HepG2 (cell line): ENCODE data around the gene PET100. TPM values are rescaled to one million over a fixed set of nuclear protein-coding genes. Genes with fewer than 3 reads are reported as not detected.
A peak's percentile ranks its signal among the peaks of the same experiment; 100 is the strongest.

Experiments used
- ARNTL ChIP-seq: sonication (generic); formaldehyde crosslinking; IDR thresholded peaks from 2 replicates; pipeline ENCODE4 v1.4.0; 2020; ENCODE audit warnings: mild to moderate bottlenecking, missing genetic modification reagents
- CENPT ChIP-seq: sonication (generic); formaldehyde crosslinking; IDR thresholded peaks from 2 replicates; pipeline ENCODE4 v1.8.0; 2022; ENCODE audit warnings: low read depth, mild to moderate bottlenecking, moderate library complexity, missing genetic modification reagents
- CHCHD3 ChIP-seq: sonication (generic); formaldehyde crosslinking; IDR thresholded peaks from 2 replicates; pipeline ENCODE4 v1.8.0; 2022; ENCODE audit warnings: mild to moderate bottlenecking, missing genetic modification reagents, moderate library complexity
- FOXO1 ChIP-seq: sonication (generic); formaldehyde crosslinking; IDR thresholded peaks from 2 replicates; pipeline ENCODE4 v1.4.0; 2020; ENCODE audit warnings: missing genetic modification reagents
- HES4 ChIP-seq: sonication (generic); formaldehyde crosslinking; IDR thresholded peaks from 2 replicates; pipeline ENCODE4 v1.9.0; 2021; ENCODE audit warnings: mild to moderate bottlenecking, missing genetic modification reagents, borderline replicate concordance
- KAT8 ChIP-seq: IDR thresholded peaks from 2 replicates; pipeline ENCODE4 v1.6.1; 2016; ENCODE audit warnings: missing genetic modification reagents, missing compliant biosample characterization
- PAX8 ChIP-seq: sonication (generic); formaldehyde crosslinking; IDR thresholded peaks from 2 replicates; pipeline ENCODE4 v1.8.0; 2022; ENCODE audit warnings: mild to moderate bottlenecking, missing genetic modification reagents, borderline replicate concordance
- RNF2 ChIP-seq: fragments of 450-650 bp; conservative IDR thresholded peaks from 2 replicates; pipeline ENCODE4 v1.6.1; 2016; ENCODE audit warnings: low read depth
- SIX1 ChIP-seq: sonication (generic); formaldehyde crosslinking; IDR thresholded peaks from 2 replicates; pipeline ENCODE4 v1.4.0; 2020; ENCODE audit warnings: missing genetic modification reagents, borderline replicate concordance
- THAP11 ChIP-seq: IDR thresholded peaks from 2 replicates; pipeline ENCODE4 v1.6.1; 2016; ENCODE audit warnings: missing biosample characterization, missing genetic modification reagents
- YY1 ChIP-seq: IDR thresholded peaks from 2 replicates; pipeline ENCODE4 v1.6.1; 2011; ENCODE audit warnings: low read length, low read depth, moderate library complexity, mild to moderate bottlenecking; ENCODE audit not compliant: insufficient read depth, insufficient replicate concordance
- ZNF235 ChIP-seq: sonication (generic); formaldehyde crosslinking; IDR thresholded peaks from 2 replicates; pipeline ENCODE4 v1.8.1; 2023; ENCODE audit warnings: mild to moderate bottlenecking, missing genetic modification reagents, borderline replicate concordance
- ZNF274 ChIP-seq: sonication (generic); formaldehyde crosslinking; IDR thresholded peaks from 2 replicates; pipeline ENCODE4 v1.5.1; 2020; ENCODE audit warnings: mild to moderate bottlenecking, missing genetic modification reagents
- ZNF333 ChIP-seq: sonication (generic); formaldehyde crosslinking; IDR thresholded peaks from 2 replicates; pipeline ENCODE4 v1.4.0; 2020; ENCODE audit warnings: mild to moderate bottlenecking, missing genetic modification reagents, borderline replicate concordance
- ZNF605 ChIP-seq: sonication (generic); formaldehyde crosslinking; IDR thresholded peaks from 2 replicates; pipeline ENCODE4 v1.8.0; 2022; ENCODE audit warnings: mild to moderate bottlenecking, missing genetic modification reagents
- ZNF768 ChIP-seq: sonication (generic); formaldehyde crosslinking; IDR thresholded peaks from 2 replicates; pipeline ENCODE4 v1.4.0; 2020; ENCODE audit warnings: missing genetic modification reagents
- ZNF839 ChIP-seq: sonication (generic); formaldehyde crosslinking; IDR thresholded peaks from 2 replicates; pipeline ENCODE4 v1.4.0; 2020; ENCODE audit warnings: missing genetic modification reagents, mild to moderate bottlenecking, borderline replicate concordance
- polyA plus RNA-seq, 8 experiments: library from polyadenylated mRNA; depleted of rRNA in 3 of 8; stranded (reverse) in 7 of 8; unstranded in 1 of 8; fragments of >200 nt; fragmentation: Illumina TruSeq in 4 of 8; extraction: Trizol in 4 of 8; gene quantifications; 2 replicates each; pipeline versions ENCODE4 v1.2.1 to v1.2.3, GENCODE V29; 2011 to 2016; ENCODE audit warnings: low read depth in 4 of 8, missing spikeins in 1 of 8, mixed read lengths in 1 of 8; ENCODE audit not compliant: insufficient read depth in 1 of 8
- total RNA-seq, 5 experiments: library from RNA; depleted of rRNA; stranded (reverse); fragments of >200 nt; fragmentation: Illumina TruSeq; extraction: Trizol; gene quantifications; 2 replicates each; pipeline ENCODE4 v1.2.3, GENCODE V29; 2016; ENCODE audit warnings: low read depth in 1 of 5
- TF ChIP-seq, protein P1 (sequence below): sonication (generic); formaldehyde crosslinking; IDR thresholded peaks from 2 replicates; pipeline ENCODE4 v1.4.0; 2020; ENCODE audit warnings: low read depth, missing genetic modification reagents
- TF ChIP-seq, protein P2 (sequence below): fragments of 450-650 bp; IDR thresholded peaks from 2 replicates; pipeline ENCODE4 v1.6.1; 2017
- TF ChIP-seq, protein P3 (sequence below): sonication (generic); formaldehyde crosslinking; IDR thresholded peaks from 2 replicates; pipeline ENCODE4 v1.4.0; 2020; ENCODE audit warnings: missing genetic modification reagents

PET100 gene
- total and polyA plus RNA-seq, 2 of the 13 experiments (the other 11 are each of a cell fraction or from before 2014, with no cell fraction given): 22.3 to 66.5 TPM

DNA sequence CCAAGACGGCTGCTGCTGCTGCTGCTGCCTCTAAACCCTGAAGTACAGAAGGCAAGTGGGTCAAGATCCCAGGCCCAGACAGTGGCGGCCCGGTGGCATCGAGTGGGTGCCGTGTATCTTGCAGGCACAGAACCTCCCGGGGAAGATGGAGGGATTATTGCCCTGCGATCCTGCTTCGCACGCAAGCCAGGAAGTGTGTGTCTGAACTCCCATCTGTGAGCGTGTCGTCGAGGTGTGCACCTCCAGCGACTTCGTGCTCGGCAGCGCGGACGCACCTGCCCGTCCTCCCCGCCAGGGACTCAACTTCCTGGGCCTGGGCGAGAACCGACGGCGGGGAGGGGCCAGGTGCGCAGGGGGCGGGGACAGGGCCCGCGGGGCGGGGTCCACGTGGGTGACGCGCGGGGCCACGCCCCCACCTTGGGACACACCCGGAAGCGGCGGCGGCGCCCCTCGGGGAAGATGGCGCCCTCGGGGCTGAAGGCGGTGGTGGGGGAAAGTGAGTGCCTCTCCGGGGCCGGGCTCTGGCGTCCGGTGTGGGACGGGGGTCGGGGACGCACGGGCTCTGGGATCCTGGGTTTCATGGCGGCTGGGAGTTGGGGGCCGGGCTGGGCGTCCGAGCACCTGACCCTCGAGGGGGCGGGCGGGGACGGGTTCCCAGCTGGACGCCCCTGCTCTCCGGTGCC is 7.2 kb downstream of the PET100 start, which contains the start of gene STXBP2 (continued):
- TF ChIP-seq, protein P1, sequence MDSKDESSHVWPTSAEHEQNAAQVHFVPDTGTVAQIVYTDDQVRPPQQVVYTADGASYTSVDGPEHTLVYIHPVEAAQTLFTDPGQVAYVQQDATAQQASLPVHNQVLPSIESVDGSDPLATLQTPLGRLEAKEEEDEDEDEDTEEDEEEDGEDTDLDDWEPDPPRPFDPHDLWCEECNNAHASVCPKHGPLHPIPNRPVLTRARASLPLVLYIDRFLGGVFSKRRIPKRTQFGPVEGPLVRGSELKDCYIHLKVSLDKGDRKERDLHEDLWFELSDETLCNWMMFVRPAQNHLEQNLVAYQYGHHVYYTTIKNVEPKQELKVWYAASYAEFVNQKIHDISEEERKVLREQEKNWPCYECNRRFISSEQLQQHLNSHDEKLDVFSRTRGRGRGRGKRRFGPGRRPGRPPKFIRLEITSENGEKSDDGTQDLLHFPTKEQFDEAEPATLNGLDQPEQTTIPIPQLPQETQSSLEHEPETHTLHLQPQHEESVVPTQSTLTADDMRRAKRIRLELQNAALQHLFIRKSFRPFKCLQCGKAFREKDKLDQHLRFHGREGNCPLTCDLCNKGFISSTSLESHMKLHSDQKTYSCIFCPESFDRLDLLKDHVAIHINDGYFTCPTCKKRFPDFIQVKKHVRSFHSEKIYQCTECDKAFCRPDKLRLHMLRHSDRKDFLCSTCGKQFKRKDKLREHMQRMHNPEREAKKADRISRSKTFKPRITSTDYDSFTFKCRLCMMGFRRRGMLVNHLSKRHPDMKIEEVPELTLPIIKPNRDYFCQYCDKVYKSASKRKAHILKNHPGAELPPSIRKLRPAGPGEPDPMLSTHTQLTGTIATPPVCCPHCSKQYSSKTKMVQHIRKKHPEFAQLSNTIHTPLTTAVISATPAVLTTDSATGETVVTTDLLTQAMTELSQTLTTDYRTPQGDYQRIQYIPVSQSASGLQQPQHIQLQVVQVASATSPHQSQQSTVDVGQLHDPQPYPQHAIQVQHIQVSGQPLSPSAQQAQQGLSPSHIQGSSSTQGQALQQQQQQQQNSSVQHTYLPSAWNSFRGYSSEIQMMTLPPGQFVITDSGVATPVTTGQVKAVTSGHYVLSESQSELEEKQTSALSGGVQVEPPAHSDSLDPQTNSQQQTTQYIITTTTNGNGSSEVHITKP (CRISPR knock-in tag): no peak
- TF ChIP-seq, protein P2, sequence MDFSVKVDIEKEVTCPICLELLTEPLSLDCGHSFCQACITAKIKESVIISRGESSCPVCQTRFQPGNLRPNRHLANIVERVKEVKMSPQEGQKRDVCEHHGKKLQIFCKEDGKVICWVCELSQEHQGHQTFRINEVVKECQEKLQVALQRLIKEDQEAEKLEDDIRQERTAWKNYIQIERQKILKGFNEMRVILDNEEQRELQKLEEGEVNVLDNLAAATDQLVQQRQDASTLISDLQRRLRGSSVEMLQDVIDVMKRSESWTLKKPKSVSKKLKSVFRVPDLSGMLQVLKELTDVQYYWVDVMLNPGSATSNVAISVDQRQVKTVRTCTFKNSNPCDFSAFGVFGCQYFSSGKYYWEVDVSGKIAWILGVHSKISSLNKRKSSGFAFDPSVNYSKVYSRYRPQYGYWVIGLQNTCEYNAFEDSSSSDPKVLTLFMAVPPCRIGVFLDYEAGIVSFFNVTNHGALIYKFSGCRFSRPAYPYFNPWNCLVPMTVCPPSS: no peak
- TF ChIP-seq THAP11 (peak; percentile 27; the same call in 1 of the 2 replicates), ZNF333 (CRISPR knock-in tag) (no peak), KAT8 (CRISPR knock-in tag) (peak; percentile 40; the same call in 1 of the 2 replicates), YY1 (peak; percentile 93), ARNTL (peak; percentile 74), ZNF839 (no peak), ZNF274 (no peak), CENPT (peak; percentile 78; the same call in 1 of the 2 replicates), CHCHD3 (peak; percentile 94; the same call in 1 of the 2 replicates), ZNF235 (CRISPR knock-in tag) (no peak; the same call in 1 of the 2 replicates), FOXO1 (CRISPR knock-in tag) (0 out of 2 replicates have a peak, but pooled peaks have one; percentile 8), SIX1 (no peak), HES4 (peak; percentile 54; the same call in 1 of the 2 replicates), ZNF605 (CRISPR knock-in tag) (peak; percentile 78), RNF2 (no peak), ZNF768 (CRISPR knock-in tag) (peak; percentile 54; the same call in 1 of the 2 replicates), PAX8 (CRISPR knock-in tag) (no peak)
- TF ChIP-seq, protein P3, sequence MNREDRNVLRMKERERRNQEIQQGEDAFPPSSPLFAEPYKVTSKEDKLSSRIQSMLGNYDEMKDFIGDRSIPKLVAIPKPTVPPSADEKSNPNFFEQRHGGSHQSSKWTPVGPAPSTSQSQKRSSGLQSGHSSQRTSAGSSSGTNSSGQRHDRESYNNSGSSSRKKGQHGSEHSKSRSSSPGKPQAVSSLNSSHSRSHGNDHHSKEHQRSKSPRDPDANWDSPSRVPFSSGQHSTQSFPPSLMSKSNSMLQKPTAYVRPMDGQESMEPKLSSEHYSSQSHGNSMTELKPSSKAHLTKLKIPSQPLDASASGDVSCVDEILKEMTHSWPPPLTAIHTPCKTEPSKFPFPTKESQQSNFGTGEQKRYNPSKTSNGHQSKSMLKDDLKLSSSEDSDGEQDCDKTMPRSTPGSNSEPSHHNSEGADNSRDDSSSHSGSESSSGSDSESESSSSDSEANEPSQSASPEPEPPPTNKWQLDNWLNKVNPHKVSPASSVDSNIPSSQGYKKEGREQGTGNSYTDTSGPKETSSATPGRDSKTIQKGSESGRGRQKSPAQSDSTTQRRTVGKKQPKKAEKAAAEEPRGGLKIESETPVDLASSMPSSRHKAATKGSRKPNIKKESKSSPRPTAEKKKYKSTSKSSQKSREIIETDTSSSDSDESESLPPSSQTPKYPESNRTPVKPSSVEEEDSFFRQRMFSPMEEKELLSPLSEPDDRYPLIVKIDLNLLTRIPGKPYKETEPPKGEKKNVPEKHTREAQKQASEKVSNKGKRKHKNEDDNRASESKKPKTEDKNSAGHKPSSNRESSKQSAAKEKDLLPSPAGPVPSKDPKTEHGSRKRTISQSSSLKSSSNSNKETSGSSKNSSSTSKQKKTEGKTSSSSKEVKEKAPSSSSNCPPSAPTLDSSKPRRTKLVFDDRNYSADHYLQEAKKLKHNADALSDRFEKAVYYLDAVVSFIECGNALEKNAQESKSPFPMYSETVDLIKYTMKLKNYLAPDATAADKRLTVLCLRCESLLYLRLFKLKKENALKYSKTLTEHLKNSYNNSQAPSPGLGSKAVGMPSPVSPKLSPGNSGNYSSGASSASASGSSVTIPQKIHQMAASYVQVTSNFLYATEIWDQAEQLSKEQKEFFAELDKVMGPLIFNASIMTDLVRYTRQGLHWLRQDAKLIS: no peak
